ENCODE results near the gene KIAA1549. TPM values are rescaled to one million over a fixed set of nuclear protein-coding genes. Genes with fewer than 3 reads are reported as not detected.

Gene KIAA1549
- total RNA-seq, 1 experiment from 2014 or later, result 18.7 TPM

DNA sequence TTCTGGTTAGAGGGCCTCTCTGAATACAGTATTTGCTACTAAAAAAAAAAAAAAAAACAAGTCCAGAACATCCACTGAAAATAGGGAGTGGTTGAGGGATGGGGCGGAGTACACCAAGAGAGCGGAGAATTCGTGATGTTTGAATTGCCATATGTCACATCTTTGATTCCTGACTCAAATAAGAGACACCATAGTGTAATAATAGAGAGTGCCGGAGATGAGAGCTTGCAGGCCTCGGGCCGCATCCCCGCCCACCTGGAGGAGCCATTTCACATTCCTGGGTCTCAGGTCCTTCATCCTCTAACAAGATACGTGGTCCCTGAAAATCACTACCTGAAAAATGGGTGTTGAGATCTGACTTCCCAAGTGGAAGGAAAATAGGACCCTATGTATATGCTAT is 46.8 kb downstream of the KIAA1549 start:
- POLR2A ChIA-PET, result no interaction called here
- H3K27ac Mint-ChIP-seq, result no peak overlapping the region
- no peaks in the 10 kb centered on the region for H3K9me3 Mint-ChIP-seq

More for the DNA sequence above, 46.8 kb downstream of the KIAA1549 start:
- Mint-ChIP-seq H3K36me3 (no peaks in the 10 kb centered on the region), H3K4me3 (no peak overlapping the region), H3K27me3 (ENCODE audit: low read depth) (no peaks in the 10 kb centered on the region), H3K4me1 (peaks cover 27% of the 10 kb centered on the region)
- TF ChIP-seq ZNF232 (CRISPR knock-in tag; IDR thresholded peaks at IDR 0.05), result no peak
- no peak for TF ChIP-seq HMGA2 (CRISPR knock-in tag; IDR thresholded peaks at IDR 0.05)
- TF ChIP-seq FOXK1 (CRISPR knock-in tag; IDR thresholded peaks at IDR 0.05), result no peak
- TF ChIP-seq GABPB1 (CRISPR knock-in tag; IDR thresholded peaks at IDR 0.05), result no peak
- TF ChIP-seq, protein P1, sequence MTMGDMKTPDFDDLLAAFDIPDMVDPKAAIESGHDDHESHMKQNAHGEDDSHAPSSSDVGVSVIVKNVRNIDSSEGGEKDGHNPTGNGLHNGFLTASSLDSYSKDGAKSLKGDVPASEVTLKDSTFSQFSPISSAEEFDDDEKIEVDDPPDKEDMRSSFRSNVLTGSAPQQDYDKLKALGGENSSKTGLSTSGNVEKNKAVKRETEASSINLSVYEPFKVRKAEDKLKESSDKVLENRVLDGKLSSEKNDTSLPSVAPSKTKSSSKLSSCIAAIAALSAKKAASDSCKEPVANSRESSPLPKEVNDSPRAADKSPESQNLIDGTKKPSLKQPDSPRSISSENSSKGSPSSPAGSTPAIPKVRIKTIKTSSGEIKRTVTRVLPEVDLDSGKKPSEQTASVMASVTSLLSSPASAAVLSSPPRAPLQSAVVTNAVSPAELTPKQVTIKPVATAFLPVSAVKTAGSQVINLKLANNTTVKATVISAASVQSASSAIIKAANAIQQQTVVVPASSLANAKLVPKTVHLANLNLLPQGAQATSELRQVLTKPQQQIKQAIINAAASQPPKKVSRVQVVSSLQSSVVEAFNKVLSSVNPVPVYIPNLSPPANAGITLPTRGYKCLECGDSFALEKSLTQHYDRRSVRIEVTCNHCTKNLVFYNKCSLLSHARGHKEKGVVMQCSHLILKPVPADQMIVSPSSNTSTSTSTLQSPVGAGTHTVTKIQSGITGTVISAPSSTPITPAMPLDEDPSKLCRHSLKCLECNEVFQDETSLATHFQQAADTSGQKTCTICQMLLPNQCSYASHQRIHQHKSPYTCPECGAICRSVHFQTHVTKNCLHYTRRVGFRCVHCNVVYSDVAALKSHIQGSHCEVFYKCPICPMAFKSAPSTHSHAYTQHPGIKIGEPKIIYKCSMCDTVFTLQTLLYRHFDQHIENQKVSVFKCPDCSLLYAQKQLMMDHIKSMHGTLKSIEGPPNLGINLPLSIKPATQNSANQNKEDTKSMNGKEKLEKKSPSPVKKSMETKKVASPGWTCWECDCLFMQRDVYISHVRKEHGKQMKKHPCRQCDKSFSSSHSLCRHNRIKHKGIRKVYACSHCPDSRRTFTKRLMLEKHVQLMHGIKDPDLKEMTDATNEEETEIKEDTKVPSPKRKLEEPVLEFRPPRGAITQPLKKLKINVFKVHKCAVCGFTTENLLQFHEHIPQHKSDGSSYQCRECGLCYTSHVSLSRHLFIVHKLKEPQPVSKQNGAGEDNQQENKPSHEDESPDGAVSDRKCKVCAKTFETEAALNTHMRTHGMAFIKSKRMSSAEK (CRISPR knock-in tag; IDR thresholded peaks at IDR 0.05; ENCODE audit: borderline replicate concordance), result no peak
- TF ChIP-seq, protein P2, sequence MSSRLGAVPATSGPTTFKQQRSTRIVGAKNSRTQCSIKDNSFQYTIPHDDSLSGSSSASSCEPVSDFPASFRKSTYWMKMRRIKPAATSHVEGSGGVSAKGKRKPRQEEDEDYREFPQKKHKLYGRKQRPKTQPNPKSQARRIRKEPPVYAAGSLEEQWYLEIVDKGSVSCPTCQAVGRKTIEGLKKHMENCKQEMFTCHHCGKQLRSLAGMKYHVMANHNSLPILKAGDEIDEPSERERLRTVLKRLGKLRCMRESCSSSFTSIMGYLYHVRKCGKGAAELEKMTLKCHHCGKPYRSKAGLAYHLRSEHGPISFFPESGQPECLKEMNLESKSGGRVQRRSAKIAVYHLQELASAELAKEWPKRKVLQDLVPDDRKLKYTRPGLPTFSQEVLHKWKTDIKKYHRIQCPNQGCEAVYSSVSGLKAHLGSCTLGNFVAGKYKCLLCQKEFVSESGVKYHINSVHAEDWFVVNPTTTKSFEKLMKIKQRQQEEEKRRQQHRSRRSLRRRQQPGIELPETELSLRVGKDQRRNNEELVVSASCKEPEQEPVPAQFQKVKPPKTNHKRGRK (CRISPR knock-in tag; IDR thresholded peaks at IDR 0.05; ENCODE audit: borderline replicate concordance), result no peak
- no peak for TF ChIP-seq CREB1 (CRISPR knock-in tag; IDR thresholded peaks at IDR 0.05)
- no peak for TF ChIP-seq SMAD3 (CRISPR knock-in tag; IDR thresholded peaks at IDR 0.05; ENCODE audit: borderline replicate concordance)
- TF ChIP-seq, protein P3, sequence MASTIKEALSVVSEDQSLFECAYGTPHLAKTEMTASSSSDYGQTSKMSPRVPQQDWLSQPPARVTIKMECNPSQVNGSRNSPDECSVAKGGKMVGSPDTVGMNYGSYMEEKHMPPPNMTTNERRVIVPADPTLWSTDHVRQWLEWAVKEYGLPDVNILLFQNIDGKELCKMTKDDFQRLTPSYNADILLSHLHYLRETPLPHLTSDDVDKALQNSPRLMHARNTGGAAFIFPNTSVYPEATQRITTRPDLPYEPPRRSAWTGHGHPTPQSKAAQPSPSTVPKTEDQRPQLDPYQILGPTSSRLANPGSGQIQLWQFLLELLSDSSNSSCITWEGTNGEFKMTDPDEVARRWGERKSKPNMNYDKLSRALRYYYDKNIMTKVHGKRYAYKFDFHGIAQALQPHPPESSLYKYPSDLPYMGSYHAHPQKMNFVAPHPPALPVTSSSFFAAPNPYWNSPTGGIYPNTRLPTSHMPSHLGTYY (CRISPR knock-in tag; IDR thresholded peaks at IDR 0.05), result no peak
- TF ChIP-seq, protein P4, sequence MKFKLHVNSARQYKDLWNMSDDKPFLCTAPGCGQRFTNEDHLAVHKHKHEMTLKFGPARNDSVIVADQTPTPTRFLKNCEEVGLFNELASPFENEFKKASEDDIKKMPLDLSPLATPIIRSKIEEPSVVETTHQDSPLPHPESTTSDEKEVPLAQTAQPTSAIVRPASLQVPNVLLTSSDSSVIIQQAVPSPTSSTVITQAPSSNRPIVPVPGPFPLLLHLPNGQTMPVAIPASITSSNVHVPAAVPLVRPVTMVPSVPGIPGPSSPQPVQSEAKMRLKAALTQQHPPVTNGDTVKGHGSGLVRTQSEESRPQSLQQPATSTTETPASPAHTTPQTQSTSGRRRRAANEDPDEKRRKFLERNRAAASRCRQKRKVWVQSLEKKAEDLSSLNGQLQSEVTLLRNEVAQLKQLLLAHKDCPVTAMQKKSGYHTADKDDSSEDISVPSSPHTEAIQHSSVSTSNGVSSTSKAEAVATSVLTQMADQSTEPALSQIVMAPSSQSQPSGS (CRISPR knock-in tag; IDR thresholded peaks at IDR 0.05; ENCODE audit: borderline replicate concordance, low read depth), result no peak
- TF ChIP-seq, protein P5, sequence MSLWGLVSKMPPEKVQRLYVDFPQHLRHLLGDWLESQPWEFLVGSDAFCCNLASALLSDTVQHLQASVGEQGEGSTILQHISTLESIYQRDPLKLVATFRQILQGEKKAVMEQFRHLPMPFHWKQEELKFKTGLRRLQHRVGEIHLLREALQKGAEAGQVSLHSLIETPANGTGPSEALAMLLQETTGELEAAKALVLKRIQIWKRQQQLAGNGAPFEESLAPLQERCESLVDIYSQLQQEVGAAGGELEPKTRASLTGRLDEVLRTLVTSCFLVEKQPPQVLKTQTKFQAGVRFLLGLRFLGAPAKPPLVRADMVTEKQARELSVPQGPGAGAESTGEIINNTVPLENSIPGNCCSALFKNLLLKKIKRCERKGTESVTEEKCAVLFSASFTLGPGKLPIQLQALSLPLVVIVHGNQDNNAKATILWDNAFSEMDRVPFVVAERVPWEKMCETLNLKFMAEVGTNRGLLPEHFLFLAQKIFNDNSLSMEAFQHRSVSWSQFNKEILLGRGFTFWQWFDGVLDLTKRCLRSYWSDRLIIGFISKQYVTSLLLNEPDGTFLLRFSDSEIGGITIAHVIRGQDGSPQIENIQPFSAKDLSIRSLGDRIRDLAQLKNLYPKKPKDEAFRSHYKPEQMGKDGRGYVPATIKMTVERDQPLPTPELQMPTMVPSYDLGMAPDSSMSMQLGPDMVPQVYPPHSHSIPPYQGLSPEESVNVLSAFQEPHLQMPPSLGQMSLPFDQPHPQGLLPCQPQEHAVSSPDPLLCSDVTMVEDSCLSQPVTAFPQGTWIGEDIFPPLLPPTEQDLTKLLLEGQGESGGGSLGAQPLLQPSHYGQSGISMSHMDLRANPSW (CRISPR knock-in tag; conservative IDR thresholded peaks at IDR 0.05; ENCODE audit: low read depth), result no peak
- TF ChIP-seq, protein P6, sequence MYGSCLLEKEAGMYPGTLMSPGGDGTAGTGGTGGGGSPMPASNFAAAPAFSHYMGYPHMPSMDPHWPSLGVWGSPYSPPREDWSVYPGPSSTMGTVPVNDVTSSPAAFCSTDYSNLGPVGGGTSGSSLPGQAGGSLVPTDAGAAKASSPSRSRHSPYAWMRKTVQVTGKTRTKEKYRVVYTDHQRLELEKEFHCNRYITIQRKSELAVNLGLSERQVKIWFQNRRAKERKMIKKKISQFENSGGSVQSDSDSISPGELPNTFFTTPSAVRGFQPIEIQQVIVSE (CRISPR knock-in tag; IDR thresholded peaks at IDR 0.05; ENCODE audit: borderline replicate concordance), result no peak
- no peak for TF ChIP-seq ATF1 (CRISPR knock-in tag; IDR thresholded peaks at IDR 0.05)
- no peak for TF ChIP-seq MXD4 (CRISPR knock-in tag; IDR thresholded peaks at IDR 0.05; ENCODE audit: borderline replicate concordance)
- no peak for TF ChIP-seq FOXJ3 (CRISPR knock-in tag; IDR thresholded peaks at IDR 0.05; ENCODE audit: borderline replicate concordance)
- CTCF ChIA-PET, result no interaction called here
- ATAC-seq (no peak), DNase-seq (ENCODE audit: low spot score) (no peak)

Measured in WTC11 (cell line).